ENCODE data around the gene PARM1. TPM values are rescaled to one million over a fixed set of nuclear protein-coding genes. Genes with fewer than 3 reads are reported as not detected.
A peak's percentile ranks its signal among the peaks of the same experiment; 100 is the strongest.

PARM1 gene
- total and polyA plus RNA-seq, 7 donors = 21.9 to 107 (median 41.7) TPM

- no peak overlapping the region for H3K4me3 ChIP-seq
- no peaks in the 10 kb centered on the region for H3K4me1 ChIP-seq
- TF ChIP-seq POLR2AphosphoS5 (IDR thresholded peaks at IDR 0.05) (no peak), POLR2A (IDR thresholded peaks at IDR 0.05) (no peak), EP300 (IDR thresholded peaks at IDR 0.05) (no peak)
- TF ChIP-seq, protein P1, sequence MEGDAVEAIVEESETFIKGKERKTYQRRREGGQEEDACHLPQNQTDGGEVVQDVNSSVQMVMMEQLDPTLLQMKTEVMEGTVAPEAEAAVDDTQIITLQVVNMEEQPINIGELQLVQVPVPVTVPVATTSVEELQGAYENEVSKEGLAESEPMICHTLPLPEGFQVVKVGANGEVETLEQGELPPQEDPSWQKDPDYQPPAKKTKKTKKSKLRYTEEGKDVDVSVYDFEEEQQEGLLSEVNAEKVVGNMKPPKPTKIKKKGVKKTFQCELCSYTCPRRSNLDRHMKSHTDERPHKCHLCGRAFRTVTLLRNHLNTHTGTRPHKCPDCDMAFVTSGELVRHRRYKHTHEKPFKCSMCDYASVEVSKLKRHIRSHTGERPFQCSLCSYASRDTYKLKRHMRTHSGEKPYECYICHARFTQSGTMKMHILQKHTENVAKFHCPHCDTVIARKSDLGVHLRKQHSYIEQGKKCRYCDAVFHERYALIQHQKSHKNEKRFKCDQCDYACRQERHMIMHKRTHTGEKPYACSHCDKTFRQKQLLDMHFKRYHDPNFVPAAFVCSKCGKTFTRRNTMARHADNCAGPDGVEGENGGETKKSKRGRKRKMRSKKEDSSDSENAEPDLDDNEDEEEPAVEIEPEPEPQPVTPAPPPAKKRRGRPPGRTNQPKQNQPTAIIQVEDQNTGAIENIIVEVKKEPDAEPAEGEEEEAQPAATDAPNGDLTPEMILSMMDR (IDR thresholded peaks at IDR 0.05) = no peak
- DNase-seq = no peak
- no peak overlapping the region for H3K27ac ChIP-seq
- intact Hi-C loops (cut with DNase I) = no loop called here
- no peaks in the 10 kb centered on the region for H3K9me3 ChIP-seq
- no peaks in the 10 kb centered on the region for H3K27me3 ChIP-seq
- WGBS, 2 donors = 96 to 98% methylated on average over 1 of the region's 1 CpG
- H3K36me3 ChIP-seq = no peaks in the 10 kb centered on the region
Observed at GRCh38 chr4:74891037-74891436, 41.9 kb upstream of the PARM1 start.

DNA sequence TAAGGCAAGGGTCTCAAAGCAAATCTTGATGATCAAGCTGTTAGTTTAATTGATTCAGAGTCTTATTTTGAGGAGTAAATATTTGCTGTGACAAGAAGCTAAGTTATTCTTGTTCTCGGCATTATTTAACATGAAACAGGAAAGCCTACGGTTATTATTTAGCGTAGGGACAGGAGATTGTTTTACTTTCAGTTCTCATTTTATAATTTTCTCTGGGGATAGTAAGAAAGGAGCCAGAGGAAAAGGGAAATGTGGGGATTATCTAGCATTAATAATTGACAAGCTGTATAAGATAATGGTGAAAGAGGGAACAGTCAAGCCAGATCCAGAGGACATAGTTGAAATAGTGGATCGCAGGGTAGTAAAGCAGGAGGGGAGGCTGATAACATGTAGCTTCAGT lies 39.7 kb upstream of the PARM1 start:
- H3K9me3 ChIP-seq = no peaks in the 10 kb centered on the region
- intact Hi-C loops (cut with DNase I) = no loop called here
- no peak for DNase-seq
- no peak overlapping the region for H3K27ac ChIP-seq
- H3K4me1 ChIP-seq = no peaks in the 10 kb centered on the region
- TF ChIP-seq EP300 (IDR thresholded peaks at IDR 0.05) (no peak), POLR2AphosphoS5 (IDR thresholded peaks at IDR 0.05) (no peak), POLR2A (IDR thresholded peaks at IDR 0.05) (no peak)
- TF ChIP-seq, protein P1 (IDR thresholded peaks at IDR 0.05) = no peak
- H3K4me3 ChIP-seq = peak overlapping the region in 3 of 4 donors; percentile 3 to 30 (median 29)
- no peaks in the 10 kb centered on the region for H3K27me3 ChIP-seq
- 68 to 75% methylated on average over 4 of the region's 4 CpGs for WGBS, 2 donors
- H3K36me3 ChIP-seq = no peaks in the 10 kb centered on the region

DNA sequence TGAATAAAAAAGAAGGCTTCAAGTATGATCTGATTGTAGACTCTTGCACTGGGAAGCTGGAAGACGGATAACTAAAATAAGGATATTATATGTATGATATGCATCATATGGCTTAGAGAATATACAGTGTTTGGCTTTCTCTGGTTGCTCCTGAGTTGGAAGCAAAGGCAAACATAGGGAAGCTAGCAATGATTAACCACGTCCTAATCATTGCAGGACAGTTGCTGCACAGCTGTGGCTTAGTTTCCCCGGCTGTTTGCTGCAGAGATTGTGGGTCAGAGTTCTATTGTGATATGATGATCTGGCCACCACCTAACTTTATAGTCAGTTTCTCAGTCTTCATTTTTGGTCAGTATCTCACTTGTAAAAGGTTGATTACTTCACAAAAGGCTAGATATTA lies 36.3 kb upstream of the PARM1 start:
- intact Hi-C loops (cut with DNase I) = no loop called here
- H3K36me3 ChIP-seq = no peaks in the 10 kb centered on the region
- no peak overlapping the region for H3K27ac ChIP-seq
- DNase-seq = no peak
- H3K27me3 ChIP-seq = no peaks in the 10 kb centered on the region
- TF ChIP-seq EP300 (IDR thresholded peaks at IDR 0.05) (no peak), POLR2A (IDR thresholded peaks at IDR 0.05) (no peak)
- TF ChIP-seq, protein P1 (IDR thresholded peaks at IDR 0.05) = no peak
- no peaks in the 10 kb centered on the region for H3K4me1 ChIP-seq
- WGBS, 2 donors = 22 to 71% methylated on average over 3 of the region's 3 CpGs
- H3K9me3 ChIP-seq = no peaks in the 10 kb centered on the region
- no peak overlapping the region for H3K4me3 ChIP-seq

- Histone ChIP-seq H3K27ac (no peak overlapping the region), H3K9me3 (no peaks in the 10 kb centered on the region), H3K36me3 (no peaks in the 10 kb centered on the region), H3K4me1 (no peaks in the 10 kb centered on the region), H3K4me3 (no peak overlapping the region), H3K27me3 (no peaks in the 10 kb centered on the region)
- intact Hi-C loops (cut with DNase I) = no loop called here
- no peak for DNase-seq
- 83% methylated on average over 2 of the region's 2 CpGs for WGBS, 2 donors
- no peak for TF ChIP-seq POLR2AphosphoS5 (IDR thresholded peaks at IDR 0.05)
- TF ChIP-seq POLR2A (IDR thresholded peaks at IDR 0.05) = no peak
- TF ChIP-seq, protein P1 (IDR thresholded peaks at IDR 0.05) = no peak
- TF ChIP-seq EP300 (IDR thresholded peaks at IDR 0.05) = no peak
Observed at GRCh38 chr4:74897386-74897785, 35.5 kb upstream of the PARM1 start.

DNA sequence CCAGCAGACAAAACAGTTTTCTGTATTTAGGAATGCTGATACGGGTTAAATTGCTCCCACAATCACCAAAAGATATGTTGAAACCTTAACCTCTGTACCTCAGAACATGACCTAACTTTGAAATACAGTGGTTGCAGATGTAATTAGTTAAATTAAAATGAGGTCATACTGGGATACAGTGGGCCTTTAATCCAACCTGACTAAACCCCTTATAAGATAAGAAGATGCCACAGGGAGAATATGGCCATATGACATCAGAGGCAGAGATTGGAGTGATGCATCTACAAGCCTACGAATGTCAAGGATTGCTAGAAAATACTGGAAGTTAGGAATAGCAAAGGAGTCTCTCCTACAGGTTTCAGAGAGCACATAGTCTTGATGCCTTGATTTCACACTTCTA lies 32.1 kb upstream of the PARM1 start:
- Histone ChIP-seq H3K9me3 (no peaks in the 10 kb centered on the region), H3K4me1 (no peaks in the 10 kb centered on the region), H3K27ac (no peak overlapping the region), H3K27me3 (no peaks in the 10 kb centered on the region), H3K36me3 (no peaks in the 10 kb centered on the region), H3K4me3 (no peak overlapping the region)
- 74 to 82% methylated on average over 2 of the region's 2 CpGs for WGBS, 2 donors
- TF ChIP-seq POLR2AphosphoS5 (IDR thresholded peaks at IDR 0.05) = no peak
- intact Hi-C loops (cut with DNase I) = no loop called here
- no peak for DNase-seq
